ENCODE measurements around the gene DNPEP.

GRCh38 chr2:219404954-219405353 lies 17.2 kb upstream of the DNPEP start:
- TF ChIP-seq POLR2AphosphoS5 (IDR thresholded peaks at IDR 0.05; ENCODE audit: low read depth) = no peak
- TF ChIP-seq CTCF (conservative IDR thresholded peaks at IDR 0.05; ENCODE audit: low read depth in 2 of 2) = peak in 1 of 2 experiments; percentile 31; a peak in 1 of 4 replicates
- TF ChIP-seq EZH2phosphoT487 (IDR thresholded peaks at IDR 0.05; ENCODE audit: unreplicated experiment) = no peak
- TF ChIP-seq EZH2 (IDR thresholded peaks at IDR 0.05; ENCODE audit: low read depth, unreplicated experiment) = no peak
- no peak for TF ChIP-seq CREB1 (CRISPR knock-in tag; IDR thresholded peaks at IDR 0.05; ENCODE audit: low read depth)
- no peak for TF ChIP-seq STAT1 (IDR thresholded peaks at IDR 0.05; ENCODE audit: unreplicated experiment)
